ENCODE measurements around the gene HCN3. TPM values are rescaled to one million over a fixed set of nuclear protein-coding genes. Genes with fewer than 3 reads are reported as not detected.
A peak's percentile ranks its signal among the peaks of the same experiment; 100 is the strongest.

HCN3 gene
- total RNA-seq, 1 experiment from 2014 or later: 5.4 TPM

GRCh38 chr1:155324717-155325602, 47.7 kb downstream of the HCN3 start:
- Mint-ChIP-seq H3K4me1 (peaks cover 31 to 32% of the 10 kb centered on the region in 2 experiments), H3K36me3 (ENCODE audit: insufficient read depth in 1 of 3, low read depth in 3 of 3) (peaks cover 4 to 35% (median 33%) of the 10 kb centered on the region in 3 experiments; a peak in 6 of 7 replicates), H3K9me3 (no peaks in the 10 kb centered on the region), H3K27ac (peak overlapping the region; percentile 58 to 93 (median 72); a peak in 2 of 7 replicates), H3K4me3 (peak overlapping the region; percentile 93 to 96), H3K27me3 (ENCODE audit: low read depth) (no peaks in the 10 kb centered on the region; the same call in 1 of the 2 replicates)
- no peak overlapping the region for H2AK5ac ChIP-seq (ENCODE audit: insufficient read length, low read length)
- H4K20me1 ChIP-seq (ENCODE audit: control insufficient read depth, insufficient read depth, insufficient read length): no peaks in the 10 kb centered on the region
- no peak overlapping the region for H2BK5ac ChIP-seq (ENCODE audit: insufficient read length, low read length)
- no peak overlapping the region for H2BK20ac ChIP-seq (ENCODE audit: low read depth, low read length, poor library complexity, severe bottlenecking)
- H3K4ac ChIP-seq (ENCODE audit: low read depth, low read length): no peak overlapping the region
- no peaks in the 10 kb centered on the region for H3K27me3 ChIP-seq (ENCODE audit: insufficient read depth, low read length)
- H2BK15ac ChIP-seq (ENCODE audit: low read depth, low read length): no peak overlapping the region
- peak overlapping the region; percentile 68 for H3K4me2 ChIP-seq (ENCODE audit: insufficient read depth, insufficient read length, low read length)
- peaks cover 31% of the 10 kb centered on the region for H3K23me2 ChIP-seq (ENCODE audit: insufficient read length, low read depth, low read length, poor library complexity, severe bottlenecking)
- no CpG with 5 or more reads among the region's 59 CpGs for WGBS (ENCODE audit: extremely low coverage, insufficient read length, low lambda C conversion rate)
- no peak overlapping the region for H2BK12ac ChIP-seq (ENCODE audit: insufficient read length, low read depth, low read length)
- H3K9me3 ChIP-seq (ENCODE audit: control insufficient read depth, low read depth, low read length): no peaks in the 10 kb centered on the region
- H3K4me1 ChIP-seq (ENCODE audit: insufficient read depth, low read length): peaks cover 2% of the 10 kb centered on the region; the same call in 1 of the 2 replicates
- no peak overlapping the region for H2AFZ ChIP-seq (ENCODE audit: low read length)
- no peak overlapping the region for H3T11ph ChIP-seq (ENCODE audit: low read length)
- H3K14ac ChIP-seq (ENCODE audit: insufficient read depth, low read length): no peak overlapping the region; the same call in 1 of the 2 replicates
- no peaks in the 10 kb centered on the region for H3K79me2 ChIP-seq (ENCODE audit: insufficient read depth, low read length)
- no peak overlapping the region for H4K8ac ChIP-seq (replicated peaks; ENCODE audit: insufficient read length, low read depth, low read length)
- H3K56ac ChIP-seq (ENCODE audit: insufficient read length, low read depth, low read length): no peak overlapping the region
- no peak overlapping the region for H3K23ac ChIP-seq (ENCODE audit: insufficient read length, low read depth, low read length)
- H2BK120ac ChIP-seq (ENCODE audit: low read depth, low read length, poor library complexity, severe bottlenecking): no peak overlapping the region
- no peak overlapping the region for H4K5ac ChIP-seq (ENCODE audit: insufficient read length, low read depth, low read length)
- TF ChIP-seq CTCF (conservative IDR thresholded peaks at IDR 0.05): peak; percentile 76
- H3K18ac ChIP-seq (ENCODE audit: insufficient read length, low read depth, low read length): no peak overlapping the region
- no peak overlapping the region for H3K27ac ChIP-seq (ENCODE audit: insufficient read length, low read depth, low read length)
- H3K79me1 ChIP-seq (ENCODE audit: insufficient read depth, low read depth, low read length, poor library complexity, severe bottlenecking): no peaks in the 10 kb centered on the region
- H4K91ac ChIP-seq (ENCODE audit: insufficient read length, low read depth, low read length): no peak overlapping the region
- H3K9ac ChIP-seq (ENCODE audit: extremely low read depth, insufficient read length, low read length): peak overlapping the region; percentile 28
- peak; percentile 89 for DNase-seq

Measured in H9 (cell line).